Loucy (cell line): Measurements from ENCODE around the gene CXCL10.

Experiments
- EZH2phosphoT487 ChIP-seq: fragments of 200-600 bp; IDR thresholded peaks from 2 replicates; pipeline ENCODE4 v1.6.1; 2018; ENCODE audit warnings: antibody characterized with exemption, mild to moderate bottlenecking, moderate library complexity, borderline replicate concordance
- TF ChIP-seq, protein P1 (sequence below): fragments of 200-600 bp; sonication (generic); conservative IDR thresholded peaks from 2 replicates; pipeline ENCODE4 v1.5.1; 2014; ENCODE audit warnings: mild to moderate bottlenecking, antibody characterized with exemption, low read length

DNA sequence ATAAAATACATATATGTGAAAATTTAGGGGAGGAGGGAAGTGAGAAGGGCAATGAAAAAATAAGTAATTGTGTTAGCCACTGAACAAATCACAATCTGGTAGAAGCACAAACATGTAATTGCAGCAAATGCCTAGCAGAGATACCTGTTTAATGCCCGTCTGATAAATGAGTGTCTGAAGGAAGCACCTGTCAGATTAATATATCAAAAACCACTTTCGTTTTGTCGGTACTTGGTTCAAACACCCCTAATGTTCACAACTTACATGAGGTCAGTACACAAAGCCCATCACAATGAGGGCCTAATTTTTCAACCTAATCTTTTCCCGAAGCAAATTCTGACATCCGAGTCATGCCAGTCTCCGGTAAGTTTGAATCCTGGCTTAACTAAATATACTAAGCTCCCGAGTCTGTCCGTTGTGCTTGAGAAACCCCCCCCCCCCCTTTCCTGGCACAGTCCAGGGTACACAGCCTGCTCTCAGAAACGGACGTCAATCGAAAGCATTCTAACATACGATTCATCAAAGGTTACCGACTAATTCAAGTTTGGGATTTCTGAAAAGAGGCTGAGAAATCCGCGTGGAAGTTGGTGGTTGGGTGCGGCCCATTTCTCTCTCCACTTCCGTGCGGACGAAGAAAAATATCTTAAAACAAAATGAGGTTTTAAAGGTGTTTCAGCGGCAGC lies 33.3 kb downstream of the CXCL10 start:
- TF ChIP-seq, protein P1, sequence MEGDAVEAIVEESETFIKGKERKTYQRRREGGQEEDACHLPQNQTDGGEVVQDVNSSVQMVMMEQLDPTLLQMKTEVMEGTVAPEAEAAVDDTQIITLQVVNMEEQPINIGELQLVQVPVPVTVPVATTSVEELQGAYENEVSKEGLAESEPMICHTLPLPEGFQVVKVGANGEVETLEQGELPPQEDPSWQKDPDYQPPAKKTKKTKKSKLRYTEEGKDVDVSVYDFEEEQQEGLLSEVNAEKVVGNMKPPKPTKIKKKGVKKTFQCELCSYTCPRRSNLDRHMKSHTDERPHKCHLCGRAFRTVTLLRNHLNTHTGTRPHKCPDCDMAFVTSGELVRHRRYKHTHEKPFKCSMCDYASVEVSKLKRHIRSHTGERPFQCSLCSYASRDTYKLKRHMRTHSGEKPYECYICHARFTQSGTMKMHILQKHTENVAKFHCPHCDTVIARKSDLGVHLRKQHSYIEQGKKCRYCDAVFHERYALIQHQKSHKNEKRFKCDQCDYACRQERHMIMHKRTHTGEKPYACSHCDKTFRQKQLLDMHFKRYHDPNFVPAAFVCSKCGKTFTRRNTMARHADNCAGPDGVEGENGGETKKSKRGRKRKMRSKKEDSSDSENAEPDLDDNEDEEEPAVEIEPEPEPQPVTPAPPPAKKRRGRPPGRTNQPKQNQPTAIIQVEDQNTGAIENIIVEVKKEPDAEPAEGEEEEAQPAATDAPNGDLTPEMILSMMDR = no peak
- no peak for TF ChIP-seq EZH2phosphoT487
